LNCAP (cell line): ENCODE measurements around the gene LEF1.

ENCODE experiments used
- CTCF ChIP-seq: fragments of 450-650 bp; IDR thresholded peaks from 2 replicates; pipeline ENCODE4 v1.5.1; 2017; ENCODE audit warnings: mild to moderate bottlenecking

Gene LEF1

GRCh38 chr4:108008721-108009120 lies 160.0 kb downstream of the LEF1 start:
- no peak for TF ChIP-seq CTCF

- no peak for TF ChIP-seq CTCF
Measured at GRCh38 chr4:108007984-108008383, 160.7 kb downstream of the LEF1 start.

GRCh38 chr4:108006361-108006760 lies 162.4 kb downstream of the LEF1 start:
- no peak for TF ChIP-seq CTCF

GRCh38 chr4:108005807-108006206 lies 162.9 kb downstream of the LEF1 start:
- no peak for TF ChIP-seq CTCF

- TF ChIP-seq CTCF: no peak
Measured at GRCh38 chr4:108004646-108005045, 164.1 kb downstream of the LEF1 start.

GRCh38 chr4:108003982-108004515 lies 164.7 kb downstream of the LEF1 start:
- TF ChIP-seq CTCF: no peak

- TF ChIP-seq CTCF: no peak
Measured at GRCh38 chr4:108001540-108002135, 167.1 kb downstream of the LEF1 start.
